Liver (tissue), 9 donors: ENCODE data around the gene TAAR2. TPM values are rescaled to one million over a fixed set of nuclear protein-coding genes. Genes with fewer than 3 reads are reported as not detected.
A peak's percentile ranks its signal among the peaks of the same experiment; 100 is the strongest.
"Not testable (repeated sequence)": the region's sequence is repeated elsewhere in the genome, so short reads cannot be mapped to it uniquely, and the experiment has no call there.

Experiments used
- DNase-seq: peaks from one replicate; pipeline ENCODE4 v3.0.0-alpha.2; 2017; ENCODE audit warnings: low spot score
- H3K27ac ChIP-seq, 2 donors: one replicate each; pipeline ENCODE4 v1.7.0; 2013; ENCODE audit warnings: inconsistent platforms in 2 of 2, low read length in 2 of 2, control low read depth in 1 of 2, low read depth in 1 of 2, mild to moderate bottlenecking in 1 of 2
- H3K27me3 ChIP-seq, 4 donors: one replicate each; pipeline versions ENCODE4 v1.6.1 to v1.7.0; 2013; ENCODE audit warnings: low read length in 3 of 4, inconsistent platforms in 1 of 4, mild to moderate bottlenecking in 1 of 4, moderate library complexity in 1 of 4; ENCODE audit not compliant: control insufficient read depth in 4 of 4, insufficient read depth in 4 of 4
- H3K36me3 ChIP-seq, 4 donors: one replicate each; pipeline versions ENCODE4 v1.6.1 to v1.7.0; 2013; ENCODE audit warnings: low read length in 3 of 4, mild to moderate bottlenecking in 3 of 4, low read depth in 1 of 4, moderate library complexity in 1 of 4; ENCODE audit not compliant: control insufficient read depth in 4 of 4, insufficient read depth in 3 of 4
- H3K4me1 ChIP-seq, 4 donors: one replicate each; pipeline versions ENCODE4 v1.6.1 to v1.7.0; 2013; ENCODE audit warnings: low read length in 3 of 4, mild to moderate bottlenecking in 3 of 4, moderate library complexity in 1 of 4; ENCODE audit not compliant: control insufficient read depth in 4 of 4, insufficient read depth in 4 of 4
- H3K4me3 ChIP-seq, 3 donors: one replicate each; pipeline versions ENCODE4 v1.6.1 to v1.7.0; 2013; ENCODE audit warnings: low read length in 3 of 3, control low read depth in 1 of 3, low read depth in 1 of 3, mild to moderate bottlenecking in 1 of 3
- H3K9ac ChIP-seq, 2 donors: one replicate each; pipeline ENCODE4 v1.7.0; 2013; ENCODE audit warnings: low read length in 2 of 2, mild to moderate bottlenecking in 2 of 2, moderate library complexity in 2 of 2, control low read depth in 1 of 2, low read depth in 1 of 2
- H3K9me3 ChIP-seq, 4 donors: one replicate each; pipeline versions ENCODE4 v1.6.1 to v1.7.0; 2013; ENCODE audit warnings: low read length in 3 of 4; ENCODE audit not compliant: control insufficient read depth in 4 of 4
- CTCF ChIP-seq: fragments of 150-350 bp; IDR thresholded peaks from 2 replicates; pipeline ENCODE4 v1.5.1; 2017; ENCODE audit warnings: improper control_type of control experiment, low read depth, low read length; ENCODE audit not compliant: missing input control
- FOXA1 ChIP-seq: IDR thresholded peaks from 2 replicates; pipeline ENCODE4 v1.6.1; 2016; ENCODE audit warnings: antibody characterized with exemption
- FOXA2 ChIP-seq: IDR thresholded peaks from 2 replicates; pipeline ENCODE4 v1.6.1; 2016; ENCODE audit warnings: antibody characterized with exemption
- GABPA ChIP-seq, 2 donors: IDR thresholded peaks in 1 of 2; conservative IDR thresholded peaks in 1 of 2; 2 replicates each; pipeline ENCODE4 v1.6.1; 2016; ENCODE audit warnings: antibody characterized with exemption in 2 of 2, mild to moderate bottlenecking in 1 of 2, moderate library complexity in 1 of 2
- HNF4A ChIP-seq, 2 donors: conservative IDR thresholded peaks; 2 replicates each; pipeline ENCODE4 v1.6.1; 2016; ENCODE audit warnings: antibody characterized with exemption in 2 of 2, mild to moderate bottlenecking in 2 of 2
- JUND ChIP-seq, 2 donors: IDR thresholded peaks; 2 replicates each; pipeline ENCODE4 v1.6.1; 2016; ENCODE audit warnings: antibody characterized with exemption in 2 of 2
- MAX ChIP-seq: IDR thresholded peaks from 2 replicates; pipeline ENCODE4 v1.6.1; 2016; ENCODE audit warnings: antibody characterized with exemption
- RAD21 ChIP-seq, 2 donors: IDR thresholded peaks; 2 replicates each; pipeline ENCODE4 v1.6.1; 2016; ENCODE audit warnings: antibody characterized with exemption in 2 of 2, mild to moderate bottlenecking in 2 of 2
- RXRA ChIP-seq, 2 donors: IDR thresholded peaks; 2 replicates each; pipeline ENCODE4 v1.6.1; 2017 to 2018; ENCODE audit warnings: antibody characterized with exemption in 2 of 2, mild to moderate bottlenecking in 1 of 2
- SP1 ChIP-seq: IDR thresholded peaks from 2 replicates; pipeline ENCODE4 v1.6.1; 2018; ENCODE audit warnings: antibody characterized with exemption, mild to moderate bottlenecking
- TAF1 ChIP-seq: conservative IDR thresholded peaks from 2 replicates; pipeline ENCODE4 v1.6.1; 2016; ENCODE audit warnings: antibody characterized with exemption, mild to moderate bottlenecking
- YY1 ChIP-seq: IDR thresholded peaks from 2 replicates; pipeline ENCODE4 v1.6.1; 2016; ENCODE audit warnings: antibody characterized with exemption, mild to moderate bottlenecking
- WGBS: extraction: QIAGEN DNeasy Blood & Tissue Kit; methylation state at CpG from one replicate; pipeline ENCODE4 v1.1.7; 2013; 5-methylcytosine and 5-hydroxymethylcytosine counted together
- polyA plus RNA-seq, 2 donors: library from polyadenylated mRNA; stranded (reverse) in 1 of 2; unstranded in 1 of 2; fragments of 200-250 nt in 1 of 2; fragments of >200 nt in 1 of 2; fragmentation: Nextera tagmentation in 1 of 2; extraction: Ambion mirVana in 1 of 2; gene quantifications; one replicate each; pipeline versions ENCODE4 v1.2.1 to v1.2.3, GENCODE V29; 2013 to 2015
- total RNA-seq, 2 donors: library from RNA; depleted of rRNA; stranded (reverse); fragments of >200 nt; gene quantifications; one replicate each; pipeline ENCODE4 v1.2.3, GENCODE V29; 2014
- donor health status: healthy.
- donor health status: healthy.
- donor health status: healthy.
- donor health status: healthy.
- donor health status: healthy.

Gene TAAR2
- total and polyA plus RNA-seq, 4 donors, result not detected

- no peak for TF ChIP-seq CTCF
- TF ChIP-seq SP1, result no peak
- TF ChIP-seq FOXA1, result no peak
- TF ChIP-seq TAF1, result no peak
- TF ChIP-seq YY1, result no peak
- no peak for TF ChIP-seq RXRA (IDR thresholded peaks at IDR 0.05)
- TF ChIP-seq MAX, result no peak
- no peak for TF ChIP-seq JUND (IDR thresholded peaks at IDR 0.05)
- no peak for TF ChIP-seq GABPA (IDR thresholded peaks at IDR 0.05 in 1 of 2, conservative IDR thresholded peaks at IDR 0.05 in 1 of 2)
Observed at GRCh38 chr6:132643547-132643946, 19.5 kb upstream of the TAAR2 start (continued).

- not testable (repeated sequence) for H3K9me3 ChIP-seq, H3K27ac ChIP-seq, H3K36me3 ChIP-seq, H3K9ac ChIP-seq, H3K27me3 ChIP-seq, H3K4me3 ChIP-seq, DNase-seq, H3K4me1 ChIP-seq
- 93% methylated on average over 1 of the region's 1 CpG for WGBS
Observed at GRCh38 chr6:132637135-132637534, 13.1 kb upstream of the TAAR2 start.

- not testable (repeated sequence) for H3K27me3 ChIP-seq, H3K4me3 ChIP-seq, H3K27ac ChIP-seq, H3K9ac ChIP-seq, DNase-seq, H3K4me1 ChIP-seq, H3K36me3 ChIP-seq, H3K9me3 ChIP-seq
- WGBS, result 51% methylated on average over 3 of the region's 3 CpGs
- peak; percentile 33 for TF ChIP-seq SP1
- TF ChIP-seq RAD21 (IDR thresholded peaks at IDR 0.05), result peak in 1 of 2 donors; percentile 8
- TF ChIP-seq HNF4A (conservative IDR thresholded peaks at IDR 0.05), result peak; percentile 64 to 74
- TF ChIP-seq FOXA2, result peak; percentile 23
- TF ChIP-seq RXRA (IDR thresholded peaks at IDR 0.05), result peak in 1 of 2 donors; percentile 34
Observed at GRCh38 chr6:132635906-132636305, 11.8 kb upstream of the TAAR2 start.

GRCh38 chr6:132635288-132635687, 11.2 kb upstream of the TAAR2 start:
- H3K9ac ChIP-seq, H3K27ac ChIP-seq, H3K4me3 ChIP-seq, H3K4me1 ChIP-seq, H3K36me3 ChIP-seq, DNase-seq, H3K27me3 ChIP-seq, H3K9me3 ChIP-seq: not testable (repeated sequence)
- 63% methylated on average over 3 of the region's 3 CpGs for WGBS
